GM12892 (cell line): Measurements from ENCODE around the gene ETFB.

Experiments used
- DNase-seq: peaks from one replicate; pipeline ENCODE4 v3.0.0; 2011; ENCODE audit not compliant: insufficient read length
- FAIRE-seq: peaks from 2 replicates; lab custom pipeline; 2011; peaks lifted over from hg19 to GRCh38; lab: Jason Lieb, UNC
- POLR2A ChIP-seq: IDR thresholded peaks from 2 replicates; pipeline ENCODE4 v1.6.1; 2011; ENCODE audit warnings: low read depth, low read length, control low read depth
- POLR2AphosphoS5 ChIP-seq: IDR thresholded peaks from 2 replicates; pipeline ENCODE4 v1.6.1; 2011; ENCODE audit warnings: low read depth, low read length, control low read depth
- TAF1 ChIP-seq: IDR thresholded peaks from 2 replicates; pipeline ENCODE4 v1.6.1; 2011; ENCODE audit warnings: low read depth, mild to moderate bottlenecking, control low read depth, low read length, borderline replicate concordance

ETFB gene

GRCh38 chr19:51341976-51342580 lies 24.1 kb downstream of the ETFB start, which contains the start of gene VSIG10L:
Gene VSIG10L, minus strand, starts transcription at chr19:51342139. Its CDS starts 15 bp downstream, at chr19:51342124.
- FAIRE-seq (no peak), DNase-seq (no peak)
- TF ChIP-seq POLR2A = no peak
- TF ChIP-seq POLR2AphosphoS5 = no peak
- TF ChIP-seq TAF1 = no peak

GRCh38 chr19:51341066-51341465 lies 25.1 kb downstream of the ETFB start:
- FAIRE-seq = no peak
- DNase-seq = no peak
- TF ChIP-seq TAF1 (no peak), POLR2AphosphoS5 (no peak), POLR2A (no peak)

DNA sequence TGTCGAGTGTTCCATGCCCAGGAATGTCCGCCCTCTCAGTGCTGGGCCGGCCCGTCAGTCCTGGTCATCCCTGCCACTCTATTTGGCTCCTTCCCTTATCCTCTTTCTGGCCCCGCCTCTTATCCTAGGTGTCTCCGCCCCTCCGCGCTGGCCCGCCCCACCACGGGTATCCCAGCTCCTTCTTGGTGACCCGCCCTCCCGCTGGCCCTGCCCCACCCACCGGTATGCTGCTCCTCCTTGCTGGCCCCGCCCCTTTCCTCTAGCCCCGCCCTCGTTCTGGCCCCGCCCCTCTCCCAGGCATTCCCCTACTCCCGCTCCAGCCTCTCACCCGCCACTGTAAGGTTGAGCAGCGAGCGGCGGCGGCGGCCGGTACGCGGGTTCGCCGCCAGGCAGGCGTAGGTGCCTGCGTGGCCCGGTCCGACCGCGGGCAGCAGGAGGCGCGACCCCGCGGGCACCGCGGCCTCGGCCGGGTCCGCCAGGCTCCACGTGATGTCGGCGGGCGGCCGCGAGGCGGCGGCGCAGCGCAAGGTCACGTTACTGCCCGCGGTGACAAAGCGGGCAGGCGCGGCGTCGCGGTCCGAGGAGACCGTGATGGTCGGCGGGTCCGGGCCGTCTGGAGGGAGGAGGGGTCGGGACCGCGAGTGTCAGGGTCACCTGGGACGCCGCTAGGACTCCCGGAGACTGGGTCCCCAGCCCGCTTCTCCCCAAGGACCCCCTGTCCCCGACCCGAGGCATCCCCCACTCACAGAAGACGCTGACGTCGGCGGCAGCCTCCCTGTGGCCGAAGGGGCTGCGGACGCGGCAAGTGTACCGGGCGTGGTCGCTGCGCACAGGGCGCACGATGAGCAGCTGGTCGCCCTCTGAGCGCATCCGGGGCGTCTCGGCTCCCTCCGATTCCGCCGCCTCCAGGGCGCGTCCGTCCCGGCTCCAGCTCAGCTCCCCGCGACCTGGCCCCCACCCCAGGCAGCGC lies 26.2 kb downstream of the ETFB start:
- DNase-seq = peak; percentile 92
- peak; percentile 84 for FAIRE-seq
- TF ChIP-seq POLR2A (peak; percentile 55; the same call in 1 of the 2 replicates), TAF1 (no peak)

- TF ChIP-seq POLR2AphosphoS5 = no peak
- TF ChIP-seq TAF1 = no peak
- TF ChIP-seq POLR2A = no peak
- no peak for FAIRE-seq
- DNase-seq = no peak
Observed at GRCh38 chr19:51339313-51339686, 26.9 kb downstream of the ETFB start.

GRCh38 chr19:51338563-51339312 lies 27.4 kb downstream of the ETFB start:
- FAIRE-seq (peak; percentile 89), DNase-seq (peak; percentile 92)
- TF ChIP-seq POLR2A (no peak), POLR2AphosphoS5 (no peak), TAF1 (no peak)

GRCh38 chr19:51337861-51338562 lies 28.2 kb downstream of the ETFB start:
- TF ChIP-seq POLR2AphosphoS5 = no peak
- TF ChIP-seq POLR2A = no peak
- TF ChIP-seq TAF1 = no peak
- FAIRE-seq (no peak), DNase-seq (no peak)

DNA sequence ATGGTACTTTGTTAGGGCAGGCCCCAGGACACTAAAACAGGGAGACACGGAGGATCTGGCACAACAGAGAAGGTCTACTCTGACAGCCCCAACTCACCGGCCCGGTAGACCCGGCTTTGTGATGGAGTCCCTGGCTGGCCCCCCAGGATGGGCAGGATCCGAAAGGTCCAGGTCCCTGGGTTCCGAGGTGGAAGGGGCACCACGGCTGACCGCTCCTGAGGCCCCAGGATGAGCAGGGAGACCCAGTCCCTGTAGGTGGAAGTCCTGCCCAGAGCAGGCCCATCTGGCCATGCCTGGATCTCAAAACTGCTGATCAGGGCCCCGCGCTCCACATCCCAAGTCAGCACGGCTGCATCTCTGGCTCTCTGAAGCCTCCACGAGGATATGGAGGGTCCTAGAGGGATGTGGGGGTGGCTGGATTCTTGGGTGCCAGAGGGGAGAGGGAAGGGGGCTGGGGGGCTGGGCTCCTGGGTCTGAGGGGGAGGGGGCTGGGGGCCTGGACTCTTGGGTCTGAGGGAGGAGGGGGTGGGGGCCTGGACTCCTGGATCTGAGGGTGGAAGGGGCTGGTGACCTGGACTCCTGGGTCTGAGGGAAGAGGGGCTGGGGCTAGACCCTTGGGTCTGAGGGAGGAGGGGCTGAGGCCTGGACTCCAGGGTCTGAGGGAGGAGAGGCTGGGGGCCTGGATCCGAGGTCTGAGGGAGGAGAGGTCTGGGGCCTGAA lies 28.9 kb downstream of the ETFB start:
- FAIRE-seq = no peak
- no peak for DNase-seq
- TF ChIP-seq TAF1 (no peak), POLR2AphosphoS5 (no peak), POLR2A (no peak)

GRCh38 chr19:51333836-51334460 lies 32.2 kb downstream of the ETFB start:
- TF ChIP-seq TAF1 = no peak
- no peak for TF ChIP-seq POLR2A
- no peak for TF ChIP-seq POLR2AphosphoS5
- DNase-seq (no peak), FAIRE-seq (no peak)

DNA sequence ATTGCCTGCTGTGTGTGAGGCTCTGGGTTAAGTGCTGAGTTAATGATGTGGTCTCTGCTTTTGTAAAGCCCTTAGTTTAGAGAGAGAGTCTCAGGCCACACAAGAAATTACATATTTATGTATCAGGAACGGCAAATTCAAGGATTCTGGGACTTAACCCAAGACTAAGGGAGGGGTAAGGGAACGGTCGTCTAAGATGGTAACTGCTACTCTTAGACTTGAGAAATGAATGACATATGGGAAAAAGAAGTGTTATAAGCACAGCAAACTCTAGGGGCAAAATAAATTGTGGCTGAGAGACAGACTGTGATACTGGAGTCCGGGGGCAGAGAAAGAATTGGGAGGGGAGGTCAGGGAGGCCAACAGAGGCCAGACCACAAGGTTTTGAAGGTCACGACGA lies 34.5 kb downstream of the ETFB start:
- TF ChIP-seq TAF1 (no peak), POLR2A (no peak), POLR2AphosphoS5 (no peak)
- DNase-seq (no peak), FAIRE-seq (no peak)

GRCh38 chr19:51331193-51331592 lies 35.0 kb downstream of the ETFB start:
- FAIRE-seq (no peak), DNase-seq (no peak)
- TF ChIP-seq TAF1 (no peak), POLR2AphosphoS5 (no peak), POLR2A (no peak)

DNA sequence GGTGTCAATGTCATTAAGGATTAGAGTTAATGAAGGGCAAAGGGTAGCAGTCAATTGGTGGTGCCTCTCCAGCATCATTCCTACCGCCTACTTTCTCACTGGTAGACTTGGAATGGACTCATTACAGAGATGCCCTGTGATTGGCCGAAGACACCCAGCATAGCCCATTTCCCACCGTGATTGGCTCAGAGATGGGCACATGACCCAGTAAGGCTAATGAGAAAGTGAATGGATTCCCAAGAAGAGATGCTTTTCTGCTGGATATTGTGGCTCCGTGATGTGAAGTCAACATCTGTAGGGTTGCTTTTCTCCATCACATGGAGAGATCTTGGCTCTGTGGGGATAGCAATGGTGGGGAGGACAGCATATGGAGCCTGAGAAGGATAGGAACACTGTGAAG lies 35.8 kb downstream of the ETFB start:
- FAIRE-seq = no peak

More for the DNA sequence above, 35.8 kb downstream of the ETFB start:
- TF ChIP-seq TAF1 (no peak), POLR2A (no peak), POLR2AphosphoS5 (no peak)
- DNase-seq = no peak
